K562 (cell line): Measurements from ENCODE around the gene DDR1. TPM values are rescaled to one million over a fixed set of nuclear protein-coding genes. Genes with fewer than 3 reads are reported as not detected.

Experiments
- BCL6 ChIP-seq: fragments of 250-450 bp; sonication (Bioruptor Pico); IDR thresholded peaks from 2 replicates; pipeline ENCODE4 v1.4.0; 2020
- BDP1 ChIP-seq: IDR thresholded peaks from 3 replicates; pipeline ENCODE4 v1.6.1; 2011; ENCODE audit not compliant: insufficient read length, insufficient read depth
- DPF2 ChIP-seq: fragments of 450-650 bp; IDR thresholded peaks from 2 replicates; pipeline ENCODE4 v1.6.1; 2016
- E2F1 ChIP-seq: sonication (generic); formaldehyde crosslinking; IDR thresholded peaks from 2 replicates; pipeline ENCODE4 v1.8.1; 2023; ENCODE audit warnings: mild to moderate bottlenecking, missing genetic modification reagents, moderate library complexity
- ESRRB ChIP-seq: fragments of 250-450 bp; sonication (Bioruptor Pico); IDR thresholded peaks from 2 replicates; pipeline ENCODE4 v1.5.0; 2020; ENCODE audit warnings: mild to moderate bottlenecking, moderate library complexity, borderline replicate concordance
- FOS ChIP-seq: IDR thresholded peaks from 3 replicates; pipeline ENCODE4 v1.6.1; 2011; ENCODE audit not compliant: insufficient read length; ENCODE audit errors: extremely low read depth
- FOSL1 ChIP-seq: fragments of 200-800 bp; sonication (Bioruptor generic); conservative IDR thresholded peaks from 2 replicates; pipeline ENCODE4 v1.6.1; 2016; ENCODE audit warnings: missing genetic modification characterization, missing compliant biosample characterization
- GATAD2A ChIP-seq: fragments of 450-650 bp; IDR thresholded peaks from 2 replicates; pipeline ENCODE4 v1.6.1; 2017
- JUND ChIP-seq, 2 experiments: IDR thresholded peaks; 2 replicates in 1 of 2; 3 replicates in 1 of 2; pipeline ENCODE4 v1.6.1; 2011; ENCODE audit warnings: borderline replicate concordance in 2 of 2, low read depth in 2 of 2, low read length in 2 of 2, improper control_type of control experiment in 1 of 2, missing biosample characterization in 1 of 2, missing genetic modification characterization in 1 of 2, missing genetic modification reagents in 1 of 2
- KAT7 ChIP-seq: sonication (generic); formaldehyde crosslinking; IDR thresholded peaks from 2 replicates; pipeline ENCODE4 v1.8.0; 2022; ENCODE audit warnings: missing genetic modification reagents, mild to moderate bottlenecking, borderline replicate concordance
- KAT8 ChIP-seq: fragments of 450-650 bp; IDR thresholded peaks from 2 replicates; pipeline ENCODE4 v1.6.1; 2016; ENCODE audit warnings: low read depth, mild to moderate bottlenecking
- MYC ChIP-seq, 2 experiments: fragments of 250-450 bp in 1 of 2; sonication (Bioruptor Pico) in 1 of 2; IDR thresholded peaks; 2 replicates each; pipeline versions ENCODE4 v1.5.1 to v1.6.1; 2012 to 2021; ENCODE audit warnings: low read depth in 2 of 2, borderline replicate concordance in 1 of 2, improper control_type of control experiment in 1 of 2, low read length in 1 of 2, mild to moderate bottlenecking in 1 of 2, moderate library complexity in 1 of 2
- MYNN ChIP-seq, 2 experiments: sonication (generic); formaldehyde crosslinking in 1 of 2; IDR thresholded peaks; 2 replicates each; pipeline versions ENCODE4 v1.5.0 to v1.6.1; 2016 to 2020; ENCODE audit warnings: antibody characterized with exemption in 1 of 2, missing genetic modification reagents in 1 of 2
- PCBP2 ChIP-seq: fragments of 200-400 bp; formaldehyde crosslinking; IDR thresholded peaks from 2 replicates; pipeline ENCODE4 v1.6.1; 2018; ENCODE audit warnings: low read length, low read depth, mild to moderate bottlenecking, moderate library complexity; ENCODE audit not compliant: poor library complexity, severe bottlenecking
- PHB ChIP-seq: fragments of 250-450 bp; sonication (Bioruptor Pico); IDR thresholded peaks from 2 replicates; pipeline ENCODE4 v1.5.0; 2021
- RBM25 ChIP-seq: fragments of 200-400 bp; formaldehyde crosslinking; IDR thresholded peaks from 2 replicates; pipeline ENCODE4 v1.6.1; 2018; ENCODE audit warnings: low read length, low read depth, moderate library complexity; ENCODE audit not compliant: severe bottlenecking
- RBM39 ChIP-seq: fragments of 200-400 bp; formaldehyde crosslinking; optimal IDR thresholded peaks from 2 replicates; pipeline ENCODE3; 2018; ENCODE audit warnings: low read depth, low read length
- SMAD4 ChIP-seq: fragments of 250-450 bp; sonication (Bioruptor Pico); conservative IDR thresholded peaks from 2 replicates; pipeline ENCODE4 v1.8.0; 2021; ENCODE audit warnings: inconsistent platforms, mild to moderate bottlenecking, moderate library complexity
- SPI1 ChIP-seq: IDR thresholded peaks from 2 replicates; pipeline ENCODE4 v1.6.1; 2011; ENCODE audit warnings: low read depth, low read length, control low read depth, borderline replicate concordance
- ZFP30 ChIP-seq: fragments of 250-450 bp; sonication (Bioruptor Pico); IDR thresholded peaks from 2 replicates; pipeline ENCODE4 v1.8.0; 2022; ENCODE audit warnings: moderate library complexity, mild to moderate bottlenecking, inconsistent platforms, borderline replicate concordance
- ZFP36 ChIP-seq: fragments of 150-350 bp; IDR thresholded peaks from 2 replicates; pipeline ENCODE4 v1.6.1; 2018; ENCODE audit warnings: low read length, low read depth; ENCODE audit not compliant: partially characterized antibody
- ZNF263 ChIP-seq: sonication (generic); formaldehyde crosslinking; IDR thresholded peaks from 2 replicates; pipeline ENCODE4 v1.8.0; 2022; ENCODE audit warnings: mild to moderate bottlenecking, missing genetic modification reagents, borderline replicate concordance
- polyA plus RNA-seq, 8 experiments: library from polyadenylated mRNA; depleted of rRNA in 4 of 8; stranded (reverse) in 5 of 8; unstranded in 3 of 8; fragments of >200 nt; fragmentation: Nextera tagmentation in 2 of 8; fragmentation: Illumina TruSeq in 1 of 8; extraction: Ambion mirVana in 2 of 8; extraction: Trizol in 1 of 8; gene quantifications; 2 replicates each; pipeline versions ENCODE4 v1.2.1 to v1.2.3, GENCODE V29; 2011 to 2014; ENCODE audit warnings: inconsistent platforms in 1 of 8, missing spikeins in 1 of 8
- total RNA-seq, 7 experiments: library from RNA; depleted of rRNA in 6 of 7; stranded (reverse); fragments of >200 nt in 6 of 7; fragmentation: Illumina TruSeq in 2 of 7; extraction: Trizol in 2 of 7; gene quantifications; 2 replicates each; pipeline versions ENCODE4 v1.2.1 to v1.2.3, GENCODE V29; 2011 to 2021; ENCODE audit warnings: low replicate concordance in 1 of 7
- TF ChIP-seq, protein P1 (sequence below): fragments of 450-650 bp; formaldehyde crosslinking; IDR thresholded peaks from 2 replicates; pipeline ENCODE4 v1.4.0; 2022; ENCODE audit warnings: mild to moderate bottlenecking, moderate library complexity
- TF ChIP-seq, protein P2 (sequence below): IDR thresholded peaks from 2 replicates; pipeline ENCODE4 v1.6.1; 2011; ENCODE audit not compliant: insufficient read length; ENCODE audit errors: extremely low read depth

DDR1 gene
- total and polyA plus RNA-seq, 9 of the 15 experiments (the other 6 are each of a cell fraction or from before 2014, with no cell fraction given): 1.4 to 44.6 (median 12.2) TPM

DNA sequence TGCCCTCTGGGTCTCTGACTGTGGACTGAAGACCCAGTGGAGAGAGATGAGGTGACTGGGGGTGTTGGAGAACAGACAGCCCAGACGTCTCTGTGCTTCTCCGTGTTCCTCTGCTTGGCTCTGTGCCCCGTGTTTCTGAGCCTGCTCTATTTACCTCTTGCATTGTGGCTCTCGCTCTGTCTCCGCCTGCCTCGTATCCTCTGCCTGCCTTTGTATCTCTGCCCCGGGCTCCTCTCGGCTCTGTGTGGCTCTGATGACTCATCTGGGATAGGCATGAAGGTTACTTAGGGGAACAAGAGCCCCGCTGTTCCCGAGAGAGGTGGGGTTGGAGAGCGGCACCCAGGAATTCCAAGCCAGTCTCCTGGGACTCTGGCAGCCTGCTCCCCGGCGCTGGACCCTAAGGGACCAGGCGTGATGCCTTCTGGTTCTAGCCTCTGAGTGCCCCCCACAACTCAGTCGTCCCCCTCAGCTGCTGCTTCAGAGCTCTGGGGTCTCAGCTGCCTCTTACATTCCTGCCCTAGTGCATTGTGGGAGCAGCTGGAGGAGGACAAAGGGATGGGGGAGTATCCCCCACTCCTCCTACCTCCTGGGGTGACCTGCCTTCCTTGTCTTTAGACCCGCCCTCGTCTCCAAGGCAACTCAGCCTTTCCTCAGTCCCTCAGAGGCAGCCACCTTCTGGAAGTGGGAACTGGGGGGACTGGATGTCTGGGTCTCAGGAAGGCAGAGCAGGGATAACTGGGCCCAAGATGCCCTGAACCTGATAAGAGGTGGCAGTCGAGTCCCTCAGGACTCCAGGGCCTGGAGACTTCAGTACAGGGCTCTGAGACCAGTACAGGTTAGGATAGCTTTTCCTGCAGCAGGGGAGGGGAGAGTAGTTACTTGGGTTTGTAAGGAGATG is 1.9 kb downstream of the DDR1 start (continued):
- TF ChIP-seq RBM25 (no peak), GATAD2A (no peak), BCL6 (CRISPR knock-in tag) (no peak), BDP1 (no peak), FOS (peak; percentile 26), PCBP2 (no peak), RBM39 (no peak), PHB (CRISPR knock-in tag) (no peak), FOSL1 (tag) (peak; percentile 89), E2F1 (CRISPR knock-in tag) (no peak), SMAD4 (CRISPR knock-in tag) (no peak), ESRRB (CRISPR knock-in tag) (no peak), KAT8 (no peak), MYC (IDR thresholded peaks at IDR 0.05; ENCODE audit: low read depth, low read length) (0 out of 2 replicates have a peak, but pooled peaks have one; percentile 20), MYC (CRISPR knock-in tag; IDR thresholded peaks at IDR 0.05; ENCODE audit: borderline replicate concordance, low read depth) (no peak), DPF2 (0 out of 2 replicates have a peak, but pooled peaks have one; percentile 68), ZNF263 (CRISPR knock-in tag) (no peak), MYNN (IDR thresholded peaks at IDR 0.05) (no peak), MYNN (CRISPR knock-in tag; IDR thresholded peaks at IDR 0.05) (no peak), SPI1 (no peak), KAT7 (CRISPR knock-in tag) (no peak; the same call in 1 of the 2 replicates), JUND (IDR thresholded peaks at IDR 0.05; ENCODE audit: borderline replicate concordance, low read depth, low read length) (peak; percentile 95), JUND (tag; IDR thresholded peaks at IDR 0.05; ENCODE audit: borderline replicate concordance, low read depth, low read length) (peak; percentile 86; the same call in 2 of the 3 replicates), ZFP30 (CRISPR knock-in tag) (no peak), ZFP36 (peak; percentile 4)
- TF ChIP-seq, protein P1, sequence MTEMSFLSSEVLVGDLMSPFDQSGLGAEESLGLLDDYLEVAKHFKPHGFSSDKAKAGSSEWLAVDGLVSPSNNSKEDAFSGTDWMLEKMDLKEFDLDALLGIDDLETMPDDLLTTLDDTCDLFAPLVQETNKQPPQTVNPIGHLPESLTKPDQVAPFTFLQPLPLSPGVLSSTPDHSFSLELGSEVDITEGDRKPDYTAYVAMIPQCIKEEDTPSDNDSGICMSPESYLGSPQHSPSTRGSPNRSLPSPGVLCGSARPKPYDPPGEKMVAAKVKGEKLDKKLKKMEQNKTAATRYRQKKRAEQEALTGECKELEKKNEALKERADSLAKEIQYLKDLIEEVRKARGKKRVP: no peak
- TF ChIP-seq, protein P2, sequence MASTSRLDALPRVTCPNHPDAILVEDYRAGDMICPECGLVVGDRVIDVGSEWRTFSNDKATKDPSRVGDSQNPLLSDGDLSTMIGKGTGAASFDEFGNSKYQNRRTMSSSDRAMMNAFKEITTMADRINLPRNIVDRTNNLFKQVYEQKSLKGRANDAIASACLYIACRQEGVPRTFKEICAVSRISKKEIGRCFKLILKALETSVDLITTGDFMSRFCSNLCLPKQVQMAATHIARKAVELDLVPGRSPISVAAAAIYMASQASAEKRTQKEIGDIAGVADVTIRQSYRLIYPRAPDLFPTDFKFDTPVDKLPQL: no peak
